NT2/D1 (cell line): ENCODE results near the gene PRRT2.

ENCODE experiments used
- SUZ12 ChIP-seq: IDR thresholded peaks from 2 replicates; pipeline ENCODE4 v1.6.1; 2011; ENCODE audit not compliant: insufficient read length, insufficient read depth; ENCODE audit errors: extremely low read depth
- YY1 ChIP-seq: IDR thresholded peaks from 2 replicates; pipeline ENCODE4 v1.6.1; 2011; ENCODE audit not compliant: insufficient read length, insufficient read depth
- ZNF274 ChIP-seq: IDR thresholded peaks from 2 replicates; pipeline ENCODE4 v1.6.1; 2011; ENCODE audit warnings: mild to moderate bottlenecking, low read depth, low read length

DNA sequence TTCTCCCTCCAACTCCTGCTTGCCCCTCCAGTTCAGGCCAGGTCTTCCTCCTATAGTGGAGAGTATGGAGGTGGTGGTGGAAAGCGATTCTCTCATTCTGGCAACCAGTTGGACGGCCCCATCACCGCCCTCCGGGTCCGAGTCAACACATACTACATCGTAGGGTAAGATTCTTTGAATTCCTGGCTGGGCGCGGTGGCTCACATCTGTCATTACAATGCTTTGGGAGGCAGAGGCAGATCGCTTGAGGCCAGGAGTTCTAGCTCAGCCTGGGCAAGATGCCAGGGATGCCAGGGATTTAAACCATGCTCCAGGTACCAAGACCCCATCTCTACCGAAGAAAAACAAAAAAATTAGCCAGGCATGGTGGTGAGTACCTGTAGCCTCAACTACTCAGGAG lies 32.5 kb upstream of the PRRT2 start:
- TF ChIP-seq ZNF274 (no peak), YY1 (no peak), SUZ12 (no peak)
